Body of pancreas (tissue), 4 donors: Measurements from ENCODE around the gene FBXW8. TPM values are rescaled to one million over a fixed set of nuclear protein-coding genes. Genes with fewer than 3 reads are reported as not detected.

Experiments
- ATAC-seq: fragments of 150-250 bp; one replicate; pipeline ENCODE4 v1.9.1; 2016
- DNase-seq, 4 donors: peaks; one replicate each; pipeline ENCODE4 v3.0.0-alpha.2; 2019
- H3K27ac ChIP-seq, 4 donors: fragments of 200-600 bp; sonication (generic); 1 replicate in 3 of 4; 2 replicates in 1 of 4; pipeline versions ENCODE4 v1.5.1 to v1.6.1; 2016 to 2019; ENCODE audit warnings: mild to moderate bottlenecking in 1 of 4, mixed read lengths in 1 of 4, moderate library complexity in 1 of 4
- H3K27me3 ChIP-seq, 2 donors: fragments of 200-600 bp; sonication (generic); one replicate each; pipeline ENCODE4 v1.6.0; 2016; ENCODE audit warnings: mild to moderate bottlenecking in 1 of 2
- H3K36me3 ChIP-seq, 2 donors: fragments of 200-600 bp; sonication (generic); replicated peaks in 1 of 2; 2 replicates each; pipeline ENCODE4 v1.5.1; 2016; ENCODE audit warnings: low read depth in 2 of 2; ENCODE audit not compliant: insufficient read depth in 1 of 2
- H3K4me1 ChIP-seq: fragments of 200-600 bp; sonication (generic); one replicate; pipeline ENCODE4 v1.6.0; 2016
- H3K4me3 ChIP-seq, 2 donors: fragments of 200-600 bp; sonication (generic); 1 replicate in 1 of 2; 2 replicates in 1 of 2; pipeline ENCODE4 v1.5.1; 2016 to 2019
- H3K9me3 ChIP-seq, 3 donors: fragments of 200-600 bp; sonication (generic); 1 replicate in 2 of 3; 2 replicates in 1 of 3; pipeline ENCODE4 v1.5.1; 2016
- POLR2A ChIP-seq, 3 donors: fragments of 450-650 bp; IDR thresholded peaks; one replicate each; pipeline ENCODE4 v1.6.1; 2016; ENCODE audit warnings: antibody characterized with exemption in 3 of 3, mild to moderate bottlenecking in 2 of 3
- WGBS, 2 donors: methylation state at CpG; one replicate each; pipeline ENCODE4 v1.1.5; 2017; 5-methylcytosine and 5-hydroxymethylcytosine counted together
- intact Hi-C: fragments of 100-400 bp; cut with DNase I; formaldehyde crosslinking; loops from one replicate; pipeline ENCODE4 v1.15.1; 2023
- total RNA-seq, 2 donors: library from RNA; depleted of rRNA; stranded (reverse); fragments of >200 nt; gene quantifications; one replicate each; pipeline ENCODE4 v1.1.0, GENCODE V29; 2016
- TF ChIP-seq, protein P1 (sequence below), 7 experiments: fragments of 450-650 bp in 4 of 7; fragments of 200-600 bp in 3 of 7; sonication (generic) in 3 of 7; IDR thresholded peaks; one replicate each; pipeline ENCODE4 v1.5.1; 2016 to 2019; ENCODE audit warnings: antibody characterized with exemption in 7 of 7

Gene FBXW8
- total RNA-seq, 2 donors from 2014 or later: 12.7 to 35.3 TPM

DNA sequence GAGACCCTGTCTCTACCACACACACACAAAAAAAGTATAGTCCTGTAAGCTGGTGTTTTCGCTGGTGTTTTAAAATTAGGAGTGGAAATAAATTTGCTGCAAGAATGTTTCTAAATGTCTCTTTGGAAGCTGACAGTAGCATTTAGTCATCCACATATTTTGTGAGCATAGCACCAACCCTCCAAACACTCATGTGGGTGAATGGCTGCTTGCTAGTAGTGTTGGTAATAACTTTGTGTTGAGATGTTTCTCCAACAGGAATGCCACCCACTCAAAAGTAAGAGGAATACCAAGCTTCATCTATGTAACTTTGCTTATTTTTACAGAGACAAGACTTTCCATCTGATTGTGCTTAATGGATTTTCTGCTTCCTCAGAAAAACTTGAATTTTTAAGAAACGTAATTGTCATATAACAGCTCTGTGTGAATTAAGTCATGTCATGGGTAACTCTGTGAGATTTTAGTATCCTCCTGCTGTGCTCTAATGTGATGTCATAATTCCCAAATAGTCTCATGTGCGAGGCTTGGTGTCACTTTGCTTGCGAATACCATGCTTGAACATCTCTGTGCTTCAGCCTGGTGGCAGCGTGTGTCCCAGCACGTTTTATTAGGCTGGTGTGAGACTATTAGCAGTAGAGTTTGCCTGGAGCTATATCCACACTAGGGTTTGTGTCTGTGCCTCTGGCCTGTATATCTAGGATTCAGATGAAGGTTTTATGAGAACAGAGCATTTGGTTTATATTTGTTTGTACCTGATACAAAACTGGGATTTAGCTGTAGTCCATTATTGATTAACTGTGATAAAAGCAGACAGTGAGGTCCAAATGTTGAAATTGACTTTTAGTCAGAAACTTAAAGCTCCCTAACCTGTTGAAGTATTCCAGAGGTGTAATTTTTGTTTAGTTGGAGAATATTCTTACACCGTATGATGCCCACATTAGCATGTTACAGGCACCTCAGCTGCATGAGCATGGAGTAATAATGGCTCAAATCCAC, 80.5 kb downstream of the FBXW8 start:
- no peak for TF ChIP-seq POLR2A (IDR thresholded peaks at IDR 0.05)
- TF ChIP-seq, protein P1, sequence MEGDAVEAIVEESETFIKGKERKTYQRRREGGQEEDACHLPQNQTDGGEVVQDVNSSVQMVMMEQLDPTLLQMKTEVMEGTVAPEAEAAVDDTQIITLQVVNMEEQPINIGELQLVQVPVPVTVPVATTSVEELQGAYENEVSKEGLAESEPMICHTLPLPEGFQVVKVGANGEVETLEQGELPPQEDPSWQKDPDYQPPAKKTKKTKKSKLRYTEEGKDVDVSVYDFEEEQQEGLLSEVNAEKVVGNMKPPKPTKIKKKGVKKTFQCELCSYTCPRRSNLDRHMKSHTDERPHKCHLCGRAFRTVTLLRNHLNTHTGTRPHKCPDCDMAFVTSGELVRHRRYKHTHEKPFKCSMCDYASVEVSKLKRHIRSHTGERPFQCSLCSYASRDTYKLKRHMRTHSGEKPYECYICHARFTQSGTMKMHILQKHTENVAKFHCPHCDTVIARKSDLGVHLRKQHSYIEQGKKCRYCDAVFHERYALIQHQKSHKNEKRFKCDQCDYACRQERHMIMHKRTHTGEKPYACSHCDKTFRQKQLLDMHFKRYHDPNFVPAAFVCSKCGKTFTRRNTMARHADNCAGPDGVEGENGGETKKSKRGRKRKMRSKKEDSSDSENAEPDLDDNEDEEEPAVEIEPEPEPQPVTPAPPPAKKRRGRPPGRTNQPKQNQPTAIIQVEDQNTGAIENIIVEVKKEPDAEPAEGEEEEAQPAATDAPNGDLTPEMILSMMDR (IDR thresholded peaks at IDR 0.05): no peak
- intact Hi-C loops: no loop called here
- no peaks in the 10 kb centered on the region for H3K36me3 ChIP-seq
- no peaks in the 10 kb centered on the region for H3K27me3 ChIP-seq
- no peak overlapping the region for H3K4me3 ChIP-seq
- peaks cover 10% of the 10 kb centered on the region for H3K4me1 ChIP-seq
- H3K27ac ChIP-seq: no peak overlapping the region
- DNase-seq: no peak
- no peak for ATAC-seq
- H3K9me3 ChIP-seq: no peaks in the 10 kb centered on the region
- WGBS, 2 donors: 76 to 81% methylated on average over 7 of the region's 7 CpGs

DNA sequence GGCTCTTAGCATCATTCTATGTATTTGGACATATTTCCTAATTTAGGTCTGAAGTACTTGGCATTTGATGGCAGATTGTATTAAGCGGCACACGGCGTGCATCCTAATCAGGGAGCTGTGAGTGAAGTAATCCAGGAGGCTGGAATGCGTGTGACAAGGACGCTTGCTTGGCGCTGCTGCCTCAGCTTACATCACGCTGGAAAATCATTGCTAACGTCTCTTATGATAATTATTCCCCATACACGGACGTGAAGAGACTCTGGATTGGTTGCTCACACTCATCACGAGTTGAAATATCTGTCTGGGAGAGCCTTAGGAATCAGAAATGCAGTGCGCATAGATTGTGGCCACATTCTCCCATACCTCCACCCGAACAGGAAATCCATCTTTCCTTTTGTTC, 85.3 kb downstream of the FBXW8 start:
- Histone ChIP-seq H3K27ac (no peak overlapping the region), H3K36me3 (no peaks in the 10 kb centered on the region), H3K4me3 (no peak overlapping the region), H3K4me1 (peaks cover 10% of the 10 kb centered on the region), H3K27me3 (no peaks in the 10 kb centered on the region), H3K9me3 (no peaks in the 10 kb centered on the region)
- intact Hi-C loops: no loop called here
- ATAC-seq (no peak), DNase-seq (no peak)
- TF ChIP-seq, protein P1 (IDR thresholded peaks at IDR 0.05): no peak
- TF ChIP-seq POLR2A (IDR thresholded peaks at IDR 0.05): no peak
- WGBS, 2 donors: 86 to 91% methylated on average over 13 of the region's 13 CpGs

DNA sequence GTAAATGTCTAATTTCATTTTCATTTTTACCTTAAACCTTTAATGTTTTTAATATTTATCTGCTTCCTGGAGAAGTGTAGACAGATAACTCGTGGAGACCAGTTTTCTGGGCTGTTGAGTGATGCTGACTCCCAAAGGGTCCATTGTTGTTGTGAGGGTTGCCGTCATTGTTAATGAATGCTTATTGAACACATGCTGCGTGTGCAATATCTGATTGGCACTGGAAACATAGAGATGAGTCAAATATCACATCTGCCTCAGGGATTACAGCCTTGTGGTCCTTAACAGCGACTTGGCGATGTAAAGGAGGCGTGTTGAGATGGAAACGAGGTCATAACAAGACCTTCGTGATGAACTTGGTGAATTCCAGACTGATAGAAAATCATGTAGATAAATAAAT, 85.9 kb downstream of the FBXW8 start:
- ATAC-seq (no peak), DNase-seq (no peak)
- Histone ChIP-seq H3K4me3 (no peak overlapping the region), H3K4me1 (peaks cover 7% of the 10 kb centered on the region), H3K27ac (no peak overlapping the region), H3K36me3 (no peaks in the 10 kb centered on the region), H3K9me3 (no peaks in the 10 kb centered on the region), H3K27me3 (no peaks in the 10 kb centered on the region)
- TF ChIP-seq, protein P1 (IDR thresholded peaks at IDR 0.05): no peak
- no peak for TF ChIP-seq POLR2A (IDR thresholded peaks at IDR 0.05)
- intact Hi-C loops: no loop called here
- WGBS, 2 donors: 80 to 84% methylated on average over 8 of the region's 8 CpGs

- ATAC-seq (no peak), DNase-seq (no peak)
- H3K4me3 ChIP-seq: no peak overlapping the region
- H3K27ac ChIP-seq: no peak overlapping the region
- TF ChIP-seq, protein P1 (IDR thresholded peaks at IDR 0.05): no peak
- TF ChIP-seq POLR2A (IDR thresholded peaks at IDR 0.05): no peak
- H3K36me3 ChIP-seq: no peaks in the 10 kb centered on the region
- 64 to 85% methylated on average over 7 of the region's 7 CpGs for WGBS, 2 donors
- peaks cover 4% of the 10 kb centered on the region for H3K4me1 ChIP-seq
- intact Hi-C loops: no loop called here
- H3K27me3 ChIP-seq: no peaks in the 10 kb centered on the region
- no peaks in the 10 kb centered on the region for H3K9me3 ChIP-seq
These were observed 88.3 kb downstream of the FBXW8 start for GRCh38 chr12:116999066-116999465.
